Measurements from ENCODE around the gene TSPAN3.

Gene TSPAN3

GRCh38 chr15:76993114-76993725 is 77.7 kb downstream of the TSPAN3 start:
- no peak for DNase-seq (ENCODE audit: low read depth)
- TF ChIP-seq CTCF (conservative IDR thresholded peaks at IDR 0.05; ENCODE audit: low read depth, low read length) = no peak
- H3K4me3 ChIP-seq (ENCODE audit: low read depth, low read length) = no peak overlapping the region

GRCh38 chr15:76991741-76992645 is 78.9 kb downstream of the TSPAN3 start:
- TF ChIP-seq CTCF (conservative IDR thresholded peaks at IDR 0.05; ENCODE audit: low read depth, low read length) = no peak
- no peak for DNase-seq (ENCODE audit: low read depth)
- no peak overlapping the region for H3K4me3 ChIP-seq (ENCODE audit: low read depth, low read length)

All from choroid plexus epithelial cell (primary cell).